Measurements from ENCODE around the gene PTBP3.

Gene PTBP3

GRCh38 chr9:112218908-112219307, 114.5 kb downstream of the PTBP3 start:
- no peak for DNase-seq (ENCODE audit: low spot score)
- Histone ChIP-seq H4K91ac (ENCODE audit: low read depth, low read length, poor library complexity) (no peak overlapping the region), H3K4ac (ENCODE audit: low read length) (no peak overlapping the region), H3K36me3 (replicated peaks in 1 of 2; ENCODE audit: control insufficient read depth in 2 of 2, insufficient read depth in 2 of 2, low read length in 2 of 2) (peaks cover 3 to 72% of the 10 kb centered on the region in 2 donors), H3K4me2 (ENCODE audit: insufficient read depth, low read length, poor library complexity, severe bottlenecking) (no peak overlapping the region), H2AK5ac (ENCODE audit: low read depth, low read length) (no peak overlapping the region), H2AFZ (ENCODE audit: low read length) (no peak overlapping the region), H4K8ac (ENCODE audit: low read depth, low read length) (no peak overlapping the region), H3K18ac (ENCODE audit: low read length) (no peak overlapping the region), H3K27ac (replicated peaks; ENCODE audit: low read length) (no peak overlapping the region), H2BK15ac (ENCODE audit: low read length) (no peak overlapping the region), H3K4me3 (ENCODE audit: low read length in 2 of 2) (no peak overlapping the region), H3K9me3 (replicated peaks in 1 of 2; ENCODE audit: control insufficient read depth in 2 of 2, insufficient read depth in 1 of 2, low read depth in 1 of 2, low read length in 2 of 2) (no peaks in the 10 kb centered on the region), H3K9ac (ENCODE audit: low read depth, low read length, poor library complexity) (no peak overlapping the region), H2BK12ac (ENCODE audit: low read length) (no peak overlapping the region), H3K23ac (ENCODE audit: low read depth, low read length, poor library complexity) (no peak overlapping the region), H3K4me1 (ENCODE audit: control insufficient read depth in 2 of 2, insufficient read depth in 1 of 2, low read depth in 1 of 2, low read length in 2 of 2) (peaks cover 0 to 4% of the 10 kb centered on the region in 2 donors), H3K79me1 (ENCODE audit: low read depth, low read length) (no peaks in the 10 kb centered on the region), H2BK120ac (ENCODE audit: low read depth, low read length) (no peak overlapping the region), H3K27me3 (ENCODE audit: control insufficient read depth in 3 of 3, insufficient read depth in 3 of 3, low read depth in 1 of 3, low read length in 3 of 3) (no peaks in the 10 kb centered on the region), H3K14ac (ENCODE audit: low read length) (no peak overlapping the region), H2BK5ac (ENCODE audit: low read length) (no peak overlapping the region)
- no CpG with 5 or more reads among the region's 3 CpGs for WGBS, 2 donors (ENCODE audit: extremely low coverage in 2 of 2, insufficient read length in 2 of 2, insufficient replicate concordance in 1 of 2)

DNA sequence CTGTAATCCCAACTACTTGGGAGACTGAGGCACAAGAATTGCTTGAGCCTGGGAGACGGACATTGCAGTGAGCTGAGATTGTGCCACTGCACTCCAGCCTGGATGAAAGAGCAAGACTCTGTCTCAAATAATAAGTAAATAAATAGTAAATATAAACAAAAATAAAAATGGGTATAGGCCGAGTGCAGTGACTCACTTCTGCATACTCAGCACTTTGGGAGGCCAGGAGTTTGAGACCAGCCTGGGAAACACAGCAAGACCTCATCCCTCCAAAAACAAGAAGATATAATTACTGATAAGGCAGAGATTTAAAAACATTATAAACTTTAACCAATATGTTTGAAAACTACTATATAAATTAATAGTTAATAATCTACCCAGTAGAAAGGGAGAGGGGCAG, 120.5 kb downstream of the PTBP3 start:
- Histone ChIP-seq H2AK5ac (ENCODE audit: low read depth, low read length) (no peak overlapping the region), H2AFZ (ENCODE audit: low read length) (no peak overlapping the region), H3K27ac (replicated peaks; ENCODE audit: low read length) (no peak overlapping the region), H4K91ac (ENCODE audit: low read depth, low read length, poor library complexity) (no peak overlapping the region), H3K14ac (ENCODE audit: low read length) (no peak overlapping the region), H2BK15ac (ENCODE audit: low read length) (no peak overlapping the region), H3K9me3 (replicated peaks in 1 of 2; ENCODE audit: control insufficient read depth in 2 of 2, insufficient read depth in 1 of 2, low read depth in 1 of 2, low read length in 2 of 2) (peaks cover 3 to 8% of the 10 kb centered on the region in 2 donors), H2BK12ac (ENCODE audit: low read length) (no peak overlapping the region), H3K4me2 (ENCODE audit: insufficient read depth, low read length, poor library complexity, severe bottlenecking) (no peak overlapping the region), H3K4me1 (ENCODE audit: control insufficient read depth in 2 of 2, insufficient read depth in 1 of 2, low read depth in 1 of 2, low read length in 2 of 2) (no peaks in the 10 kb centered on the region), H4K8ac (ENCODE audit: low read depth, low read length) (no peak overlapping the region), H3K9ac (ENCODE audit: low read depth, low read length, poor library complexity) (no peak overlapping the region), H3K79me1 (ENCODE audit: low read depth, low read length) (no peaks in the 10 kb centered on the region), H3K23ac (ENCODE audit: low read depth, low read length, poor library complexity) (no peak overlapping the region), H2BK120ac (ENCODE audit: low read depth, low read length) (no peak overlapping the region), H3K4ac (ENCODE audit: low read length) (no peak overlapping the region), H3K36me3 (replicated peaks in 1 of 2; ENCODE audit: control insufficient read depth in 2 of 2, insufficient read depth in 2 of 2, low read length in 2 of 2) (peaks cover 3 to 61% of the 10 kb centered on the region in 2 donors), H2BK5ac (ENCODE audit: low read length) (no peak overlapping the region), H3K18ac (ENCODE audit: low read length) (no peak overlapping the region), H3K27me3 (ENCODE audit: control insufficient read depth in 3 of 3, insufficient read depth in 3 of 3, low read depth in 1 of 3, low read length in 3 of 3) (no peaks in the 10 kb centered on the region), H3K4me3 (ENCODE audit: low read length in 2 of 2) (no peak overlapping the region)
- no peak for DNase-seq (ENCODE audit: low spot score)
- no CpG with 5 or more reads among the region's 2 CpGs for WGBS, 2 donors (ENCODE audit: extremely low coverage in 2 of 2, insufficient read length in 2 of 2, insufficient replicate concordance in 1 of 2)

DNA sequence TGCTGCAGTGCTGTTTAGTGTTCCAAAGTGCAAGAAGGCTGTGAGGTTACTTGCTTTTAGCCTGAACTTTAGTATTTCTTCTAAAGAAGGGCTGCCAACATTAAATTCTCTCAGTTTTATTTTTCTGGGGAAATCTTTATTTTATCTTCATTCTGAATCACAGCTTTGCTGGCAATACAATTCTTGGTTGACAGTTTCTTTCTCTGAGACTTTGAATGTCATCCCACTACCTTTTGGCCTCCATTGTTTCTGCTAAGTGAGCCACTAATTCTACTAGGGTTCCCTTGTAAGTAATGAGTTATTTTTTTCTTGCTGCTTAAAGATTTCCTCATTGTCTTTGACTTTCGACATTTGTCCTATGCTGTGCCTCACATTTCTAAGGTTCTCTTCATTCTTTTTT, 126.0 kb downstream of the PTBP3 start:
- Histone ChIP-seq H3K27me3 (ENCODE audit: control insufficient read depth in 3 of 3, insufficient read depth in 3 of 3, low read depth in 1 of 3, low read length in 3 of 3) (no peaks in the 10 kb centered on the region), H3K36me3 (replicated peaks in 1 of 2; ENCODE audit: control insufficient read depth in 2 of 2, insufficient read depth in 2 of 2, low read length in 2 of 2) (peaks cover 2 to 44% of the 10 kb centered on the region in 2 donors), H3K4me3 (ENCODE audit: low read length in 2 of 2) (no peak overlapping the region), H3K27ac (replicated peaks; ENCODE audit: low read length) (no peak overlapping the region), H2BK15ac (ENCODE audit: low read length) (no peak overlapping the region), H3K9me3 (replicated peaks in 1 of 2; ENCODE audit: control insufficient read depth in 2 of 2, insufficient read depth in 1 of 2, low read depth in 1 of 2, low read length in 2 of 2) (peaks cover 3 to 30% of the 10 kb centered on the region in 2 donors), H3K4me1 (ENCODE audit: control insufficient read depth in 2 of 2, insufficient read depth in 1 of 2, low read depth in 1 of 2, low read length in 2 of 2) (no peaks in the 10 kb centered on the region), H2AK5ac (ENCODE audit: low read depth, low read length) (no peak overlapping the region), H3K9ac (ENCODE audit: low read depth, low read length, poor library complexity) (no peak overlapping the region), H4K8ac (ENCODE audit: low read depth, low read length) (no peak overlapping the region), H3K79me1 (ENCODE audit: low read depth, low read length) (no peaks in the 10 kb centered on the region), H2BK12ac (ENCODE audit: low read length) (no peak overlapping the region), H2AFZ (ENCODE audit: low read length) (no peak overlapping the region), H2BK5ac (ENCODE audit: low read length) (no peak overlapping the region), H4K91ac (ENCODE audit: low read depth, low read length, poor library complexity) (no peak overlapping the region), H3K14ac (ENCODE audit: low read length) (no peak overlapping the region), H3K4me2 (ENCODE audit: insufficient read depth, low read length, poor library complexity, severe bottlenecking) (no peak overlapping the region), H3K23ac (ENCODE audit: low read depth, low read length, poor library complexity) (no peak overlapping the region), H3K4ac (ENCODE audit: low read length) (no peak overlapping the region), H3K18ac (ENCODE audit: low read length) (no peak overlapping the region), H2BK120ac (ENCODE audit: low read depth, low read length) (no peak overlapping the region)
- no CpG with 5 or more reads among the region's 1 CpG for WGBS, 2 donors (ENCODE audit: extremely low coverage in 2 of 2, insufficient read length in 2 of 2, insufficient replicate concordance in 1 of 2)
- DNase-seq (ENCODE audit: low spot score), result no peak

DNA sequence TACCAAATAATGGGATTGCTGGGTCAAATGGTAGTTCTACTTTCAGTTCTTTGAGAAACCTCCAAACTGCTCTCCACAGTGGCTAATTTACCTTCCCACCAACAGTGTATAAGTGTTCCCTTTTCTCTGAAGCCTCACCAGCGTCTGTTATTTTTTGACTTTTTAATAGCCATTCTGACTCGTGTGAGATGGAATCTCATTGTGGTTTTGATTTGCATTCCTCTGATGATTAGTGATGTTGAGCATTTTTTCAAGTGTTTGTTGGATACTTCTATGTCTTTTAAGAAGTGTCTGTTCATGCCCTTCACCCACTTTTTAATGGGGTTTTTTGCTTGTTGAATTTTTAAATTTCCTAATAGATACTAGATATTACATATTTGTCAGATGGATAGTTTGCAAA, 129.9 kb downstream of the PTBP3 start:
- DNase-seq (ENCODE audit: low spot score), result no peak
- no CpG with 5 or more reads among the region's 2 CpGs for WGBS, 2 donors (ENCODE audit: extremely low coverage in 2 of 2, insufficient read length in 2 of 2, insufficient replicate concordance in 1 of 2)
- no peak overlapping the region for H3K4me3 ChIP-seq (ENCODE audit: low read length in 2 of 2)
- H3K23ac ChIP-seq (ENCODE audit: low read depth, low read length, poor library complexity), result no peak overlapping the region
- no peak overlapping the region for H2BK5ac ChIP-seq (ENCODE audit: low read length)
- H4K91ac ChIP-seq (ENCODE audit: low read depth, low read length, poor library complexity), result no peak overlapping the region
- no peak overlapping the region for H2AK5ac ChIP-seq (ENCODE audit: low read depth, low read length)
- peaks cover 2 to 28% of the 10 kb centered on the region in 2 donors for H3K9me3 ChIP-seq (replicated peaks in 1 of 2; ENCODE audit: control insufficient read depth in 2 of 2, insufficient read depth in 1 of 2, low read depth in 1 of 2, low read length in 2 of 2)
- no peaks in the 10 kb centered on the region for H3K27me3 ChIP-seq (ENCODE audit: control insufficient read depth in 3 of 3, insufficient read depth in 3 of 3, low read depth in 1 of 3, low read length in 3 of 3)
- no peak overlapping the region for H4K8ac ChIP-seq (ENCODE audit: low read depth, low read length)
- no peaks in the 10 kb centered on the region for H3K79me1 ChIP-seq (ENCODE audit: low read depth, low read length)
- no peak overlapping the region for H3K18ac ChIP-seq (ENCODE audit: low read length)
- no peak overlapping the region for H2BK15ac ChIP-seq (ENCODE audit: low read length)
- no peak overlapping the region for H3K14ac ChIP-seq (ENCODE audit: low read length)
- no peaks in the 10 kb centered on the region for H3K4me1 ChIP-seq (ENCODE audit: control insufficient read depth in 2 of 2, insufficient read depth in 1 of 2, low read depth in 1 of 2, low read length in 2 of 2)
- H2AFZ ChIP-seq (ENCODE audit: low read length), result no peak overlapping the region
- H3K36me3 ChIP-seq (replicated peaks in 1 of 2; ENCODE audit: control insufficient read depth in 2 of 2, insufficient read depth in 2 of 2, low read length in 2 of 2), result peaks cover 0 to 20% of the 10 kb centered on the region in 2 donors
- no peak overlapping the region for H3K4me2 ChIP-seq (ENCODE audit: insufficient read depth, low read length, poor library complexity, severe bottlenecking)
- no peak overlapping the region for H2BK120ac ChIP-seq (ENCODE audit: low read depth, low read length)
- no peak overlapping the region for H3K27ac ChIP-seq (replicated peaks; ENCODE audit: low read length)
- H3K4ac ChIP-seq (ENCODE audit: low read length), result no peak overlapping the region
- H3K9ac ChIP-seq (ENCODE audit: low read depth, low read length, poor library complexity), result no peak overlapping the region
- H2BK12ac ChIP-seq (ENCODE audit: low read length), result no peak overlapping the region
